PC-9 (cell line): Measurements from ENCODE around the gene IKBKG. TPM values are rescaled to one million over a fixed set of nuclear protein-coding genes. Genes with fewer than 3 reads are reported as not detected.
A peak's percentile ranks its signal among the peaks of the same experiment; 100 is the strongest.

Experiments used
- BruUV-seq: library from RNA; stranded (reverse); fragments of 400-500 nt; replicated peaks from 2 replicates; lab custom pipeline; 2021; lab: Mats Ljungman, UMichigan
- CTCF ChIA-PET: fragments of 300-600 bp; sonication (Branson Sonifier 250); formaldehyde crosslinking; loops from one replicate; lab custom pipeline; 2022; ENCODE audit warnings: antibody characterized with exemption; lab: Charles Lee
- POLR2A ChIA-PET: fragments of 300-600 bp; sonication (Branson Sonifier 250); formaldehyde crosslinking; loops from one replicate; lab custom pipeline; 2022; ENCODE audit warnings: antibody characterized with exemption; ENCODE audit not compliant: unreplicated experiment; lab: Charles Lee
- DNase-seq, 2 experiments: peaks; one replicate each; pipeline versions ENCODE4 v3.0.0 to v3.0.0-alpha.2; 2015 to 2022; ENCODE audit warnings: mixed read lengths in 1 of 2
- H2AFZ ChIP-seq: fragments of 200-600 bp; sonication (generic); 2 replicates; pipeline ENCODE4 v1.8.1; 2017; ENCODE audit warnings: antibody characterized with exemption
- H3F3A ChIP-seq: fragments of 200-600 bp; sonication (generic); 2 replicates; pipeline ENCODE4 v1.8.1; 2017; ENCODE audit warnings: antibody characterized with exemption, mild to moderate bottlenecking, low read depth; ENCODE audit not compliant: insufficient read depth
- H3K27ac ChIP-seq: fragments of 200-600 bp; sonication (generic); 2 replicates; pipeline ENCODE4 v1.6.1; 2016; ENCODE audit warnings: mixed run types
- H3K27me3 ChIP-seq: fragments of 200-600 bp; sonication (generic); 2 replicates; pipeline ENCODE4 v1.6.1; 2016; ENCODE audit warnings: low read depth, mixed run types; ENCODE audit not compliant: insufficient read depth
- H3K36me3 ChIP-seq: fragments of 200-600 bp; sonication (generic); 2 replicates; pipeline ENCODE4 v1.6.1; 2016; ENCODE audit warnings: low read depth, mixed run types
- H3K4me1 ChIP-seq: fragments of 200-600 bp; sonication (generic); replicated peaks from 2 replicates; pipeline ENCODE4 v1.6.1; 2016; ENCODE audit warnings: mixed run types; ENCODE audit not compliant: insufficient read depth
- H3K4me2 ChIP-seq: fragments of 200-600 bp; sonication (generic); 2 replicates; pipeline ENCODE4 v1.6.1; 2017; ENCODE audit warnings: mixed run types
- H3K4me3 ChIP-seq: fragments of 200-600 bp; sonication (generic); 2 replicates; pipeline ENCODE4 v1.6.1; 2016; ENCODE audit warnings: mixed run types
- H3K79me2 ChIP-seq: fragments of 200-600 bp; sonication (generic); 2 replicates; pipeline ENCODE4 v1.6.1; 2017; ENCODE audit warnings: low read depth, mixed run types
- H3K9me2 ChIP-seq: fragments of 200-600 bp; sonication (generic); 2 replicates; pipeline ENCODE4 v1.8.1; 2017; ENCODE audit warnings: mild to moderate bottlenecking; ENCODE audit not compliant: insufficient read depth
- H3K9me3 ChIP-seq: fragments of 200-600 bp; sonication (generic); 2 replicates; pipeline ENCODE4 v1.8.1; 2016; ENCODE audit warnings: low read depth; ENCODE audit not compliant: insufficient read depth
- H4K20me1 ChIP-seq: fragments of 200-600 bp; sonication (generic); 2 replicates; pipeline ENCODE4 v1.8.1; 2017; ENCODE audit not compliant: insufficient read depth
- CTCF ChIP-seq: fragments of 200-600 bp; sonication (generic); conservative IDR thresholded peaks from 2 replicates; pipeline ENCODE4 v1.6.1; 2017; ENCODE audit warnings: mixed run types, antibody characterized with exemption, mild to moderate bottlenecking, moderate library complexity
- EZH2 ChIP-seq: fragments of 200-600 bp; sonication (generic); IDR thresholded peaks from 2 replicates; pipeline ENCODE4 v1.8.0; 2017; ENCODE audit warnings: antibody characterized with exemption, low read depth
- intact Hi-C: fragments of 100-400 bp; cut with micrococcal nuclease; formaldehyde crosslinking; loops from one replicate; pipeline ENCODE4 v1.10.0; 2022; ENCODE audit not compliant: unreplicated experiment
- total RNA-seq: library from RNA; stranded (reverse); gene quantifications from 2 replicates; pipeline ENCODE4 v1.2.3, GENCODE V29; 2021

The IKBKG gene
- total RNA-seq, 1 experiment from 2014 or later, result 68.3 TPM

DNA sequence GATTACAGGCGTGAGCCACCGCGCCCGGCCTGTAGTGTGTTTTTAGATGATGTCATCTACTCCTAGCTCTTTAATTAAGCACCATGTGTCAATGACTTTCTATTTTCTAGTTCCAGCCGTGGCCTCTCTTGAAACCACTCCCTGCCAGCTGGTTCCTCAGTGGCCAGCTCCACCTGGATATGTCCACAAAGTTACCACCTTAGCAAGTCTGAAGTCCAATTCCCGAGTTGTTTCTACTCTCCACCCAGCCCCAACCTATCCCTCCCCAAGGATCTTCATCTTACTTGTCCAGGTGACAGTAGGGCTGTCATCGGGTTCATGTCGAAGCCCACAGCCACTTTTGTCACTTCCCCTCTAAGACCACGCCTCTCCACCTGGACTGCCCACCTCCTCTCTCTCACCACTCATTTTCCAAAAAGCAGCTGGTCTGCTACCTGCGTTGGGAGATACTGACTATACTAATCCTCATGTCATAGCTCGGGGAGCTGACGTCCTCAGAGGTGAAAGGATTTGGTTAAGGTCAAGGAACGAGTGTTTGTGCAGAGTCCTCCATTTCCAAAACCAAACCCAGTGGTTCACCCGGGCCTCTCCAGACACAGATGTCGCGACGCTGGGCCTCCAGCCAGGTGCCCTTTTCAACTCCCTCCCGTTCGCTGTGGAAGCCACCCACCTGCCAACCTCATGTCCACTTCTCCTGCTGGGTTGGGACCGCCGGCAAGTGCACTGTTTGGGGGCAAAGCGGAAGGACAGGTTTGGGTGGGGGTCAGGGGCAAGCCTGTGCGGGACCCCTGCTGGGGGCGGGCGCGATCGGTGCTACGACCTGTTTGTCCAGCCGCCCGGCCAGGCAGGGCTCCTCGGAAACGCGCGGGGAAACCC lies 32.1 kb upstream of the IKBKG start:
- Histone ChIP-seq H3K4me1 (no peaks in the 10 kb centered on the region), H3K27me3 (no peaks in the 10 kb centered on the region), H3K27ac (peak overlapping the region; percentile 14; the same call in 1 of the 2 replicates), H3K9me2 (no peaks in the 10 kb centered on the region), H3K36me3 (no peaks in the 10 kb centered on the region), H4K20me1 (no peaks in the 10 kb centered on the region), H3K4me2 (peak overlapping the region; percentile 76), H3K79me2 (no peaks in the 10 kb centered on the region), H2AFZ (peak overlapping the region; percentile 83), H3F3A (no peaks in the 10 kb centered on the region), H3K9me3 (no peaks in the 10 kb centered on the region), H3K4me3 (peak overlapping the region; percentile 72)
- intact Hi-C loops, result no loop called here
- TSS peak; percentile 68 for BruUV-seq
- DNase-seq, result no peak
- CTCF ChIA-PET, result no interaction called here
- POLR2A ChIA-PET, result interaction anchor here (0.6 to 1.0 kb wide), 4 partner anchors 10 to 41 kb away, joined by 4 to 12 read pairs (median 5); partner anchors contain the start of gene SLC10A3
- no peak for TF ChIP-seq CTCF
- no peak for TF ChIP-seq EZH2

- H3K4me2 ChIP-seq, result peak within 1 kb of the TSS; percentile 92
- DNase-seq, result peak; percentile 61 to 97
- no peaks in the 10 kb centered on the region for H3K36me3 ChIP-seq
- no peaks in the 10 kb centered on the region for H3K9me3 ChIP-seq
- no peaks in the 10 kb centered on the region for H3K4me1 ChIP-seq
- no peak for TF ChIP-seq EZH2
- no peak for TF ChIP-seq CTCF
- peak within 1 kb of the TSS; percentile 46 for H3K27ac ChIP-seq
- ChIA-PET CTCF (no interaction called here), POLR2A (interaction anchor here (0.5 to 1.0 kb wide), 4 partner anchors 10 to 48 kb away, joined by 3 to 11 read pairs (median 4); partner anchors contain the start of gene SLC10A3)
- intact Hi-C loops, result loop anchor here (1.0 kb wide), 1 partner anchor 26 kb away; the partner anchor contains the start of gene SLC10A3
- BruUV-seq, result no TSS peak
- no peaks in the 10 kb centered on the region for H3K27me3 ChIP-seq
- H2AFZ ChIP-seq, result peak within 1 kb of the TSS; percentile 84
- H3K4me3 ChIP-seq, result peak within 1 kb of the TSS; percentile 72
- no peaks in the 10 kb centered on the region for H3K79me2 ChIP-seq
- no peaks in the 10 kb centered on the region for H3F3A ChIP-seq
- no peaks in the 10 kb centered on the region for H4K20me1 ChIP-seq
- no peaks in the 10 kb centered on the region for H3K9me2 ChIP-seq
Observed at GRCh38 chrX:154515966-154516655, 31.3 kb upstream of the IKBKG start, which contains the start of gene FAM3A. FAM3A (minus strand) TSS chrX:154516232; CDS start chrX:154515772, 460 bp downstream.

GRCh38 chrX:154516656-154517100 lies 30.7 kb upstream of the IKBKG start:
- intact Hi-C loops, result loop anchor here (1.0 kb wide), 1 partner anchor 26 kb away; the partner anchor contains the start of gene SLC10A3
- BruUV-seq, result TSS peak; percentile 90
- no peaks in the 10 kb centered on the region for H3K27me3 ChIP-seq
- H3K4me2 ChIP-seq, result peak overlapping the region; percentile 92
- H3K27ac ChIP-seq, result peak overlapping the region; percentile 46
- H3K79me2 ChIP-seq, result no peaks in the 10 kb centered on the region
- DNase-seq, result no peak
- POLR2A ChIA-PET, result interaction anchor here (0.5 to 1.0 kb wide), 3 partner anchors 11 to 48 kb away, joined by 3 to 11 read pairs (median 4); partner anchors contain the start of gene SLC10A3
- peak overlapping the region; percentile 84 for H2AFZ ChIP-seq
- no peaks in the 10 kb centered on the region for H3K36me3 ChIP-seq
- no peaks in the 10 kb centered on the region for H3K9me3 ChIP-seq
- CTCF ChIA-PET, result no interaction called here
- H3K9me2 ChIP-seq, result no peaks in the 10 kb centered on the region
- no peaks in the 10 kb centered on the region for H4K20me1 ChIP-seq
- H3K4me3 ChIP-seq, result peak overlapping the region; percentile 70; the same call in 1 of the 2 replicates
- no peaks in the 10 kb centered on the region for H3F3A ChIP-seq
- no peaks in the 10 kb centered on the region for H3K4me1 ChIP-seq
- TF ChIP-seq EZH2, result no peak
- TF ChIP-seq CTCF, result no peak
